Measurements from ENCODE around the gene PITPNB.

Gene PITPNB

GRCh38 chr22:27846910-27847309, 72.1 kb downstream of the PITPNB start:
- no peak for TF ChIP-seq GATA2 (IDR thresholded peaks at IDR 0.05; ENCODE audit: low read depth, low read length)
- TF ChIP-seq GATA3 (IDR thresholded peaks at IDR 0.05; ENCODE audit: low read depth, low read length), result no peak

GRCh38 chr22:27846248-27846757, 72.8 kb downstream of the PITPNB start:
- TF ChIP-seq GATA3 (IDR thresholded peaks at IDR 0.05; ENCODE audit: low read depth, low read length) (no peak), GATA2 (IDR thresholded peaks at IDR 0.05; ENCODE audit: low read depth, low read length) (no peak)

- no peak for TF ChIP-seq GATA3 (IDR thresholded peaks at IDR 0.05; ENCODE audit: low read depth, low read length)
- no peak for TF ChIP-seq GATA2 (IDR thresholded peaks at IDR 0.05; ENCODE audit: low read depth, low read length)
These were observed 73.4 kb downstream of the PITPNB start for GRCh38 chr22:27845644-27846043.

GRCh38 chr22:27844656-27845591, 74.1 kb downstream of the PITPNB start:
- TF ChIP-seq GATA2 (IDR thresholded peaks at IDR 0.05; ENCODE audit: low read depth, low read length) (no peak), GATA3 (IDR thresholded peaks at IDR 0.05; ENCODE audit: low read depth, low read length) (no peak)

- no peak for TF ChIP-seq GATA3 (IDR thresholded peaks at IDR 0.05; ENCODE audit: low read depth, low read length)
- no peak for TF ChIP-seq GATA2 (IDR thresholded peaks at IDR 0.05; ENCODE audit: low read depth, low read length)
These were observed 74.8 kb downstream of the PITPNB start for GRCh38 chr22:27844256-27844655.

DNA sequence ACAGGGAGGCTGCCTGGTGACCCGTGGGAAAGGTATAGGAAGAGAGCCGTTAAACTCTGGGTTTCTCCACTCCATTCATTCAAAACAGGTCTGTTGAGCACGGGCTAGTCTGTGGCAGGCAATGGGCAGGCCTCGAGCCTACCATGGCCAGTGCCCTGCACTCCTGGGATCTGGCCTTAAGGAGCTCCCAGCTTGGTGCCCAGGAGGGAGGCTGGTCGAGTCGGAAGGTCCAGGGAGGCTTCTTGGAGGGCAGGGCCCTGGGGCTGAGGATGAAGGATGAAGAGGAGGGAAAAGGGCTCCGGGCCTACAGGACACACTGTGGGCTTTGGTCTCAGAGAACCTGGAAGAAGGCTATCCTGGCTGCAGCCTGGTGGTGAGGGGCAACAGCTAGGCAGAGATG, 75.6 kb downstream of the PITPNB start:
- TF ChIP-seq GATA2 (IDR thresholded peaks at IDR 0.05; ENCODE audit: low read depth, low read length) (no peak), GATA3 (IDR thresholded peaks at IDR 0.05; ENCODE audit: low read depth, low read length) (no peak)

GRCh38 chr22:27842669-27843431, 76.2 kb downstream of the PITPNB start:
- TF ChIP-seq GATA2 (IDR thresholded peaks at IDR 0.05; ENCODE audit: low read depth, low read length) (peak; percentile 79), GATA3 (IDR thresholded peaks at IDR 0.05; ENCODE audit: low read depth, low read length) (no peak; the same call in 1 of the 2 replicates)

GRCh38 chr22:27842201-27842600, 76.9 kb downstream of the PITPNB start:
- TF ChIP-seq GATA3 (IDR thresholded peaks at IDR 0.05; ENCODE audit: low read depth, low read length), result no peak
- TF ChIP-seq GATA2 (IDR thresholded peaks at IDR 0.05; ENCODE audit: low read depth, low read length), result no peak

GRCh38 chr22:27840436-27840835, 78.6 kb downstream of the PITPNB start:
- TF ChIP-seq GATA2 (IDR thresholded peaks at IDR 0.05; ENCODE audit: low read depth, low read length) (no peak), GATA3 (IDR thresholded peaks at IDR 0.05; ENCODE audit: low read depth, low read length) (no peak)

- TF ChIP-seq GATA2 (IDR thresholded peaks at IDR 0.05; ENCODE audit: low read depth, low read length), result no peak
- TF ChIP-seq GATA3 (IDR thresholded peaks at IDR 0.05; ENCODE audit: low read depth, low read length), result no peak
These were observed 79.9 kb downstream of the PITPNB start for GRCh38 chr22:27839057-27839660.

DNA sequence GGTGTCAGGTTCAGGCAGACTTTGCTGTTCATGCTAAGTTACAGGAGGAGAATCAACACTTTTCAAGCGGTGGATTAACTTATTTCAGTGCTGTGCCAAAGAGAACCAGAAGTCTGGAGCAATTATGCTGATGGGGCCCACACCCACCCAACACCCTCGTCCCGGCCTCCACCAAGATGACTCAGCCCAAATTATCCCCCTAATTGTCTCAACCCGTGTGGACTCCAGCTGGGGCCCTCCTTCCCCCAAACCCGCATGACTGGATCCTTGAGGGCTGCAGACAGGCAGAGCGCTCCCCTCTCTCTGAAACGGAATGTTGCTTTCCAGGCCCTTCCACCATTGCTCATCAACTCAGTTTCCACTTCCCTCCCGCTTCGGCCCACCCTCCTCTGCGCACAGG, 82.9 kb downstream of the PITPNB start:
- no peak for TF ChIP-seq GATA2 (IDR thresholded peaks at IDR 0.05; ENCODE audit: low read depth, low read length)

- no peak for TF ChIP-seq GATA2 (IDR thresholded peaks at IDR 0.05; ENCODE audit: low read depth, low read length)
- TF ChIP-seq GATA3 (IDR thresholded peaks at IDR 0.05; ENCODE audit: low read depth, low read length), result no peak
These were observed 83.6 kb downstream of the PITPNB start for GRCh38 chr22:27835446-27835845.

- TF ChIP-seq GATA3 (IDR thresholded peaks at IDR 0.05; ENCODE audit: low read depth, low read length) (no peak), GATA2 (IDR thresholded peaks at IDR 0.05; ENCODE audit: low read depth, low read length) (no peak)
These were observed 84.5 kb downstream of the PITPNB start for GRCh38 chr22:27834364-27835185.
